Measurements from ENCODE around the gene PNKP.

PNKP gene

DNA sequence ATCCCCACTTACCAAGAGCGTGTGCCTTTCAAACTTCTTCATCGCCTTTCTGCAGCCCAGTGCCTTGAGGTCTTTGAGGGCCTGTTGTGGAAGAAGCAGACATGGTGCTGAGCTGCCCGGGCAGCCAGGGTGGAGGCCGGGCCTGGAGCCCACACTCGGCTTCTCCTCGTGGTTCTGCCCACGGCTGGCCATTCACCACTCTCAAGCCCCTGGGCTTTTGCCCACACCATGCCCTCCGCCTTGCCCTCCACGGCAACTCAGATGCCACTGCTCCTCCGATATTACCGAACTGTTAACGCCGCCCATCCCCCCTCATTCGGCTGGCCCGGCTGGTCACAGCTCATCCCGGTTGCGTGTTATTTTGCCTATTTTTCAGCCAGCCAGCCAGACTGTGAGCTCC is 24.0 kb upstream of the PNKP start:
- Histone ChIP-seq H3K4me3 (ENCODE audit: insufficient read depth, low read length, poor library complexity, severe bottlenecking) (no peak overlapping the region), H3K27me3 (ENCODE audit: low read length) (no peaks in the 10 kb centered on the region), H2AFZ (ENCODE audit: low read depth, low read length, severe bottlenecking) (no peak overlapping the region), H3K9me2 (replicated peaks; ENCODE audit: insufficient read depth, low read length) (no peaks in the 10 kb centered on the region), H3K36me3 (ENCODE audit: low read length) (no peaks in the 10 kb centered on the region), H3K79me2 (ENCODE audit: insufficient read depth, low read length) (no peaks in the 10 kb centered on the region), H3F3A (ENCODE audit: insufficient read depth) (peaks cover 6% of the 10 kb centered on the region; the same call in 1 of the 2 replicates), H3K4me2 (ENCODE audit: low read depth, low read length, poor library complexity, severe bottlenecking) (no peak overlapping the region), H4K20me1 (ENCODE audit: low read depth, low read length) (no peaks in the 10 kb centered on the region), H3K27ac (ENCODE audit: low read depth, low read length) (no peak overlapping the region), H3K9ac (ENCODE audit: low read length) (no peak overlapping the region), H3K9me3 (ENCODE audit: insufficient read depth, low read length) (no peaks in the 10 kb centered on the region)
- no peak for TF ChIP-seq EZH2phosphoT487 (conservative IDR thresholded peaks at IDR 0.05; ENCODE audit: low read length)

- no peak overlapping the region for H2AFZ ChIP-seq (ENCODE audit: low read depth, low read length, severe bottlenecking)
- H3K36me3 ChIP-seq (ENCODE audit: low read length): no peaks in the 10 kb centered on the region
- no peaks in the 10 kb centered on the region for H3K9me2 ChIP-seq (replicated peaks; ENCODE audit: insufficient read depth, low read length)
- no peak overlapping the region for H3K27ac ChIP-seq (ENCODE audit: low read depth, low read length)
- peak overlapping the region; percentile 52 for H3K4me2 ChIP-seq (ENCODE audit: low read depth, low read length, poor library complexity, severe bottlenecking)
- H3K27me3 ChIP-seq (ENCODE audit: low read length): no peaks in the 10 kb centered on the region
- no peak overlapping the region for H3K9ac ChIP-seq (ENCODE audit: low read length)
- peak overlapping the region; percentile 38 for H3K4me3 ChIP-seq (ENCODE audit: insufficient read depth, low read length, poor library complexity, severe bottlenecking)
- H3F3A ChIP-seq (ENCODE audit: insufficient read depth): peaks cover 7% of the 10 kb centered on the region; the same call in 1 of the 2 replicates
- no peaks in the 10 kb centered on the region for H3K9me3 ChIP-seq (ENCODE audit: insufficient read depth, low read length)
- no peak for TF ChIP-seq EZH2phosphoT487 (conservative IDR thresholded peaks at IDR 0.05; ENCODE audit: low read length)
- TF ChIP-seq, protein P1, sequence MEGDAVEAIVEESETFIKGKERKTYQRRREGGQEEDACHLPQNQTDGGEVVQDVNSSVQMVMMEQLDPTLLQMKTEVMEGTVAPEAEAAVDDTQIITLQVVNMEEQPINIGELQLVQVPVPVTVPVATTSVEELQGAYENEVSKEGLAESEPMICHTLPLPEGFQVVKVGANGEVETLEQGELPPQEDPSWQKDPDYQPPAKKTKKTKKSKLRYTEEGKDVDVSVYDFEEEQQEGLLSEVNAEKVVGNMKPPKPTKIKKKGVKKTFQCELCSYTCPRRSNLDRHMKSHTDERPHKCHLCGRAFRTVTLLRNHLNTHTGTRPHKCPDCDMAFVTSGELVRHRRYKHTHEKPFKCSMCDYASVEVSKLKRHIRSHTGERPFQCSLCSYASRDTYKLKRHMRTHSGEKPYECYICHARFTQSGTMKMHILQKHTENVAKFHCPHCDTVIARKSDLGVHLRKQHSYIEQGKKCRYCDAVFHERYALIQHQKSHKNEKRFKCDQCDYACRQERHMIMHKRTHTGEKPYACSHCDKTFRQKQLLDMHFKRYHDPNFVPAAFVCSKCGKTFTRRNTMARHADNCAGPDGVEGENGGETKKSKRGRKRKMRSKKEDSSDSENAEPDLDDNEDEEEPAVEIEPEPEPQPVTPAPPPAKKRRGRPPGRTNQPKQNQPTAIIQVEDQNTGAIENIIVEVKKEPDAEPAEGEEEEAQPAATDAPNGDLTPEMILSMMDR (IDR thresholded peaks at IDR 0.05; ENCODE audit: insufficient read depth, low read length, poor library complexity, severe bottlenecking): no peak
- H3K79me2 ChIP-seq (ENCODE audit: insufficient read depth, low read length): no peaks in the 10 kb centered on the region
- H4K20me1 ChIP-seq (ENCODE audit: low read depth, low read length): no peaks in the 10 kb centered on the region
These were observed 23.3 kb upstream of the PNKP start for GRCh38 chr19:49890349-49891311.

DNA sequence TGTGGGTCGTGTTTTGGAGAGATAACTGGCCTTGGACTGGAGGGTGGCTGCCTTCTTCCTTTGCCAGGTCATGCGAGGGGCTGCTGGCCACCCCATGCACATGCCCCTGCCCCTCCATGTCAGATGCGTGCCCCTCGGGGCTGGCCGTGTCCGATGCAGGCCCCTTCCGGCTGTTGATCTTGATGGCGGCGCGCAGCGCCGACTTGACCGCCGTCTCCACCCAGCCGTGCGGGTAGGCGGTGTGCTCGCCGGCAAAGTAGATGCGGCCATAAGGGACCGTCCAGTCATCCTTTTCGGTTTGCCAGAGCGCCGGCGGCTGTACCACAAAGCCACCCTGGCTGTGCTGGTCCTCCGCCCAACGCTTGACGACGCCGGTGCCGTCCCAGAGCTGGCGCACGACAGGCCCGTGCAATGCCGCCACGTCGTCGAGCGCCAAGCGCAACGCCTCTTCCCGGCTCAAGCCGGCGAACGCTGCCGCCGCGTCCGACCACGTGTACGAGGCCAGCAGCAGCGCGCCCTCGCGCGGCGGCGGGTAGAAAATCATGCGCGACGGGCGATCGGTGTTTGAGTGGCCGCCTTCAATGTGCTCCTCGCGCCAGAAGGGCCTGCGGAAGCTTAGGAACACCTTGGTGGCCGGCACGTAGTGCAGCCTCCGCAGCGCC is 22.4 kb upstream of the PNKP start:
- no peak overlapping the region for H3K27ac ChIP-seq (ENCODE audit: low read depth, low read length)
- H3K9ac ChIP-seq (ENCODE audit: low read length): no peak overlapping the region
- no peak overlapping the region for H2AFZ ChIP-seq (ENCODE audit: low read depth, low read length, severe bottlenecking)
- peak overlapping the region; percentile 52 for H3K4me2 ChIP-seq (ENCODE audit: low read depth, low read length, poor library complexity, severe bottlenecking)
- no peaks in the 10 kb centered on the region for H3K27me3 ChIP-seq (ENCODE audit: low read length)
- no peaks in the 10 kb centered on the region for H3K9me2 ChIP-seq (replicated peaks; ENCODE audit: insufficient read depth, low read length)
- H4K20me1 ChIP-seq (ENCODE audit: low read depth, low read length): no peaks in the 10 kb centered on the region
- peak overlapping the region; percentile 38 for H3K4me3 ChIP-seq (ENCODE audit: insufficient read depth, low read length, poor library complexity, severe bottlenecking)
- TF ChIP-seq, protein P1 (IDR thresholded peaks at IDR 0.05; ENCODE audit: insufficient read depth, low read length, poor library complexity, severe bottlenecking): no peak
- TF ChIP-seq EZH2phosphoT487 (conservative IDR thresholded peaks at IDR 0.05; ENCODE audit: low read length): no peak
- peaks cover 7% of the 10 kb centered on the region; the same call in 1 of the 2 replicates for H3F3A ChIP-seq (ENCODE audit: insufficient read depth)
- no peaks in the 10 kb centered on the region for H3K79me2 ChIP-seq (ENCODE audit: insufficient read depth, low read length)
- no peaks in the 10 kb centered on the region for H3K9me3 ChIP-seq (ENCODE audit: insufficient read depth, low read length)
- H3K36me3 ChIP-seq (ENCODE audit: low read length): no peaks in the 10 kb centered on the region
